Mesothelial cell of epicardium (in vitro differentiated cells): ENCODE measurements around the gene WDFY3. TPM values are rescaled to one million over a fixed set of nuclear protein-coding genes. Genes with fewer than 3 reads are reported as not detected.
A peak's percentile ranks its signal among the peaks of the same experiment; 100 is the strongest.
"Not testable (repeated sequence)": the region's sequence is repeated elsewhere in the genome, so short reads cannot be mapped to it uniquely, and the experiment has no call there.

Experiments used
- DNase-seq, 2 experiments: peaks; one replicate each; pipeline ENCODE4 v3.0.0; 2021; ENCODE audit warnings: low spot score in 2 of 2; ENCODE audit not compliant: unreplicated experiment in 2 of 2
- H3K27ac Mint-ChIP-seq: 2 replicates; pipeline ENCODE4 v1.8.0; 2021; ENCODE audit warnings: mixed read lengths
- H3K27me3 Mint-ChIP-seq: 2 replicates; pipeline ENCODE4 v1.8.0; 2021; ENCODE audit warnings: low read depth, mixed read lengths
- H3K36me3 Mint-ChIP-seq: 2 replicates; pipeline ENCODE4 v1.8.0; 2021; ENCODE audit warnings: mixed read lengths
- H3K4me1 Mint-ChIP-seq: 2 replicates; pipeline ENCODE4 v1.8.0; 2021; ENCODE audit warnings: mixed read lengths
- H3K4me3 Mint-ChIP-seq: 2 replicates; pipeline ENCODE4 v1.8.0; 2021; ENCODE audit warnings: mild to moderate bottlenecking, moderate library complexity, mixed read lengths
- H3K9me3 Mint-ChIP-seq: 2 replicates; pipeline ENCODE4 v1.8.0; 2021; ENCODE audit warnings: mixed read lengths
- CTCF ChIP-seq: fragments of 200-600 bp; sonication (generic); IDR thresholded peaks from one replicate; pipeline ENCODE4 v1.5.0; 2021; ENCODE audit warnings: antibody characterized with exemption; ENCODE audit not compliant: unreplicated experiment
- total RNA-seq: library from RNA; stranded (reverse); gene quantifications from 3 replicates; pipeline ENCODE4 v1.2.1, GENCODE V29; 2021

WDFY3 gene
- total RNA-seq, 1 donor from 2014 or later = 115 TPM

DNA sequence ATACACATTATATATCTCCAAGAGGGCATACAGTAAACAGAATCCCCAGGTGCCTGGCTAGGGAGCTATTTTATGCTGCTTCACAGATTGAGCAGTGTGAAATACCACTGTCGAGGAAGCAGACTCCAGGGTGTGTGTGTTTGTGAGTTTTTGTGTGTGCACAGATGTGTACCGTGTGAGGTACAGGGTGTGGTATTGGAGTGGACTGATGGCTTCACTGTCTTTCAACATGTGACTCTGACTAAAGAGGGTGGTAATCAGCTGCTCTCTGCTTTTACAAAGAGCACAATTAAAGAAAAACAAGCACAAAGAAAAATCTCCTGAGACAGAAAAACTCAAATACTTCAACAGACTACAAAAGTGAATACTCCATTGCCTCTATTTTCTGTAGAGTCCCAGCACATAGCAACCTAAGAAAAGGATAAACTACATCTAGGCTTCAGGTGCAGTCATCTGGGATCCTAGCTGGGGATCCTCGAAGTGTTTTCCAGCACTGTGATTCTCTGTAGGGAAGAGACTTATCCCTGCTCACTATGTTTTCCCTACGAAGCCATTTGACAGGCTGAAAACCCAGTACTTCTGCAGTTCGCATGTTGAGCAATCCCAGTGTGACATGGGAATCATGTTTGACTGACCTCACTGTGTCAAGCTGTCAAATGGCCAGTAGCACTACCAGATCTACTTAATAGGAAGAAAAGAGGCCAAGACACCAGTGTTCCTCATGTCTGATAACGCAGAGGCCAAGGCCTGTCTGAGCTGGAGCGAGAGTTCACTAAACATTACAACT is 283.2 kb downstream of the WDFY3 start:
- Mint-ChIP-seq H3K9me3 (no peaks in the 10 kb centered on the region), H3K36me3 (peaks cover 38% of the 10 kb centered on the region), H3K4me3 (no peak overlapping the region), H3K4me1 (peaks cover 9% of the 10 kb centered on the region), H3K27ac (no peak overlapping the region), H3K27me3 (no peaks in the 10 kb centered on the region)
- no peak for DNase-seq
- TF ChIP-seq CTCF = no peak

DNA sequence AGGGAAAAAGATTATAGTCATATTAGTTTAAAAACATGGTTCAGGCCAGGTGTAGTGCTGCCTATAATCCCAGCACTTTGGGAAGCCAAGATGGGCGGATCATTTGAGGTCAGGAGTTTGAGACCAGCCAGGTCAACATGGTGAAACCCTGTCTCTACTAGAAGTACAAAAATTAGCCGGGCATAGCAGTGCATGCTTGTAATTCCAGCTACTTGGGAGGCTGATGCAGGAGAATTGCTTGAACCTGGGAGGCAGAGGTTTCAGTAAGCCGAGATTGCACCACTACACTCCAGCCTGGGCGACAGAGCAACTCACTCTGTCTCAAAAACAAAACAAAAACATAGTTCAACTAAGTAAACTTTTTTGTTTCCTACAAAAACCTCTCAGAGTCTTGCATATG is 283.8 kb downstream of the WDFY3 start:
- DNase-seq, H3K9me3 Mint-ChIP-seq, H3K27ac Mint-ChIP-seq, H3K4me1 Mint-ChIP-seq, H3K27me3 Mint-ChIP-seq, H3K4me3 Mint-ChIP-seq: not testable (repeated sequence)
- H3K36me3 Mint-ChIP-seq = peaks cover 36% of the 10 kb centered on the region

DNA sequence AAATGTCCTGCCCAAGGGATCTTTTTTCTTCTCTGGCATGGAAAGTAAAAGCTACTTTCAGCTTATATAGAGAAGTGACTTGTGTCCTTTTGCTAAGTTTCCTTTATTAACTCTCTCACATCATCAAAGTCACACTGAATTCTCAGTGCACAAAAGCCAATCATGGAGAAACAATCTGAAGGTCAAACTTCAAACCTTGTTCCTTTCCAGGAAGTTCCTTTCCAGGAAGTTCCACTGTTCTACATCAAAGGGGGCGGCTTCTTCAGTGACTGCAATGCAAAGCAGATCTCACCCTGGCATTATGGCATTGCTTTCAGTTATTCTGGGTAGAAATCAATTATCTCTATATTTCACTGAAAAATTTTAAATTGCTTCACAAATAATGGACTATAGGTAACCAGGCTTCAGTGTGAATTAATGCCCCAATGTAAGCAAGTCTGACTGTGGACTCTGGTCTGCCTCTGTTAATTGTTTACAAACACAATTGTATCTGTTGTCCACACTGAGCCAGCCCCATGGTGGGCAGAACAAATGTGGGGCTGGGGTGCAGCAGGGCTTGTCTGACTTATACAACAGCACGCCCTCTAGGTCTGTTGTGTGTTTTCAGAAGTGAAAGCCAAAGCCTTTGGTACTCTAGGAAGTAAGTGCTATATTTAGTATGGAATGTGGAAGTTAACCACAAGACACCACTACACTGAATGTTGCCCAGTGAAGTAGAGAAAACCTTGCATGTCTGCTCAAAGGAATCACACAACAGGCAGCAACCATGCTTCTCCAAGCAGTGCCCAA is 284.8 kb downstream of the WDFY3 start:
- Mint-ChIP-seq H3K4me1 (peaks cover 9% of the 10 kb centered on the region), H3K27me3 (no peaks in the 10 kb centered on the region), H3K27ac (peak overlapping the region; percentile 72), H3K4me3 (no peak overlapping the region), H3K36me3 (peaks cover 43% of the 10 kb centered on the region), H3K9me3 (no peaks in the 10 kb centered on the region)
- TF ChIP-seq CTCF = no peak
- DNase-seq = no peak

DNA sequence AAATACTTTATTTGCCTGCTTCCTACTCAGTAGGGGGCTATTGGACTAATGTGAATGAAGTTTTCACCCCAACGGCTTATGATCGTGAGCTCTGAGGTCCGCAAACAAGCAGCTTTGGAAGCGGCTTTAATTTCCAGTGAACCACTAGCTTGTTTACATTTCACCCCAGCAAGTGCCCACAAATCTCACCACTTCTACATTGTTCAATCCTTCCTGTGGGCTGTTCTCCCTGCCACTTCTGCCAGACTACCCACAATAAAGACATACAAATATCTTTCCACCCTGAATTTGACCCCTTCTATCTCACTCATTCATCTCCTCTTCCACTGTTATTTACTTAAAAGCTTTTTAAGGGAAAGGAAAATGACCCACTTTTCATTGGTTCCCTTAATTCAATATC is 285.5 kb downstream of the WDFY3 start:
- H3K36me3 Mint-ChIP-seq = peaks cover 42% of the 10 kb centered on the region

GRCh38 chr4:84678976-84679744 is 287.3 kb downstream of the WDFY3 start:
- peaks cover 42% of the 10 kb centered on the region for H3K36me3 Mint-ChIP-seq

More for the DNA sequence above, 285.5 kb downstream of the WDFY3 start:
- no peaks in the 10 kb centered on the region for H3K9me3 Mint-ChIP-seq
- TF ChIP-seq CTCF = no peak
- H3K4me1 Mint-ChIP-seq = peaks cover 9% of the 10 kb centered on the region
- no peak overlapping the region for H3K4me3 Mint-ChIP-seq
- DNase-seq = no peak
- H3K27me3 Mint-ChIP-seq = no peaks in the 10 kb centered on the region
- H3K27ac Mint-ChIP-seq = no peak overlapping the region

More at GRCh38 chr4:84678976-84679744, 287.3 kb downstream of the WDFY3 start:
- Mint-ChIP-seq H3K27ac (no peak overlapping the region), H3K4me3 (no peak overlapping the region), H3K4me1 (peaks cover 9% of the 10 kb centered on the region), H3K9me3 (no peaks in the 10 kb centered on the region), H3K27me3 (no peaks in the 10 kb centered on the region)
- TF ChIP-seq CTCF = no peak
- DNase-seq = no peak
